ENCODE data around the gene SELENOS. TPM values are rescaled to one million over a fixed set of nuclear protein-coding genes. Genes with fewer than 3 reads are reported as not detected.

Gene SELENOS
- total RNA-seq, 6 experiments from 2014 or later, result 30.4 to 52.5 (median 39.6) TPM

GRCh38 chr15:101266034-101266433 lies 11.3 kb downstream of the SELENOS start:
- Histone ChIP-seq H3K4me3 (no peak overlapping the region), H3K36me3 (peaks cover 0 to 9% (median 4%) of the 10 kb centered on the region in 4 donors), H3K27me3 (no peaks in the 10 kb centered on the region), H3K9me3 (no peaks in the 10 kb centered on the region), H3K27ac (no peak overlapping the region), H3K4me1 (no peaks in the 10 kb centered on the region)
- DNase-seq (no peak), ATAC-seq (no peak)
- intact Hi-C loops (cut with DNase I), result loop anchor here in 1 of 2 donors (10.0 kb wide), 1 partner anchor 341 kb away; no protein-coding TSS in a partner anchor
- 60% methylated on average over 1 of the region's 3 CpGs for WGBS (ENCODE audit: insufficient coverage, low coverage, low lambda C conversion rate, missing lambda C conversion rate)
- TF ChIP-seq, protein P1, sequence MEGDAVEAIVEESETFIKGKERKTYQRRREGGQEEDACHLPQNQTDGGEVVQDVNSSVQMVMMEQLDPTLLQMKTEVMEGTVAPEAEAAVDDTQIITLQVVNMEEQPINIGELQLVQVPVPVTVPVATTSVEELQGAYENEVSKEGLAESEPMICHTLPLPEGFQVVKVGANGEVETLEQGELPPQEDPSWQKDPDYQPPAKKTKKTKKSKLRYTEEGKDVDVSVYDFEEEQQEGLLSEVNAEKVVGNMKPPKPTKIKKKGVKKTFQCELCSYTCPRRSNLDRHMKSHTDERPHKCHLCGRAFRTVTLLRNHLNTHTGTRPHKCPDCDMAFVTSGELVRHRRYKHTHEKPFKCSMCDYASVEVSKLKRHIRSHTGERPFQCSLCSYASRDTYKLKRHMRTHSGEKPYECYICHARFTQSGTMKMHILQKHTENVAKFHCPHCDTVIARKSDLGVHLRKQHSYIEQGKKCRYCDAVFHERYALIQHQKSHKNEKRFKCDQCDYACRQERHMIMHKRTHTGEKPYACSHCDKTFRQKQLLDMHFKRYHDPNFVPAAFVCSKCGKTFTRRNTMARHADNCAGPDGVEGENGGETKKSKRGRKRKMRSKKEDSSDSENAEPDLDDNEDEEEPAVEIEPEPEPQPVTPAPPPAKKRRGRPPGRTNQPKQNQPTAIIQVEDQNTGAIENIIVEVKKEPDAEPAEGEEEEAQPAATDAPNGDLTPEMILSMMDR (IDR thresholded peaks at IDR 0.05), result no peak
- no peak for TF ChIP-seq POLR2A (IDR thresholded peaks at IDR 0.05)

GRCh38 chr15:101264911-101265641 lies 12.2 kb downstream of the SELENOS start:
- WGBS (ENCODE audit: insufficient coverage, low coverage, low lambda C conversion rate, missing lambda C conversion rate), result 64% methylated on average over 13 of the region's 17 CpGs
- intact Hi-C loops (cut with DNase I), result loop anchor here (5.0 to 10.0 kb wide), 2 partner anchors 178 to 340 kb away; no protein-coding TSS in a partner anchor
- Histone ChIP-seq H3K4me3 (no peak overlapping the region), H3K4me1 (no peaks in the 10 kb centered on the region), H3K9me3 (no peaks in the 10 kb centered on the region), H3K36me3 (no peaks in the 10 kb centered on the region), H3K27me3 (no peaks in the 10 kb centered on the region), H3K27ac (no peak overlapping the region)
- ATAC-seq (peak in 3 of 4 donors; percentile 16 to 52 (median 32)), DNase-seq (no peak)
- TF ChIP-seq POLR2A (IDR thresholded peaks at IDR 0.05), result no peak
- TF ChIP-seq, protein P1 (IDR thresholded peaks at IDR 0.05), result no peak

DNA sequence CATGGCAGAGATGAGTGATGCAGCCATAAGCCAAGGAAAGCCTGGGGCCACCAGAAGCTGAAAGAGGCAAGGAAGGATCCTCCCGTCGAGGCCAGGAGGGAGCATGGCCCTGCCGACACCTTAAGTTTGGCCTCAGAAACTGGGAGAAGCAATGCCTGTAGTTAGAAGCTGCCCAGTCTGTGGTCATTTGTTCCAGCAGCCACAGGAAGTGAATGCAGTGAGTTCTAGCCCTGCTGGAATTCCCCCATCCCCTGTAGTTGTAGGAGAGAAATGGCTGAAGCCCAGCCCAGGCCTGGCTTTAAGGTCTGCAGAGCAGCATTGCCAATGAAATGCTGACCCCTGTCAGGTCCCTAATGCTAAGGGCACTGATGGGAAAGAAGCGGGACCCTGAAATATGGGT lies 13.3 kb downstream of the SELENOS start:
- no peak for DNase-seq
- 83% methylated on average over 3 of the region's 4 CpGs for WGBS (ENCODE audit: insufficient coverage, low coverage, low lambda C conversion rate, missing lambda C conversion rate)
- intact Hi-C loops (cut with DNase I), result loop anchor here (5.0 to 10.0 kb wide), 2 partner anchors 177 to 339 kb away; no protein-coding TSS in a partner anchor

GRCh38 chr15:101262551-101262950 lies 14.7 kb downstream of the SELENOS start:
- TF ChIP-seq, protein P1 (IDR thresholded peaks at IDR 0.05), result no peak
- no peak for TF ChIP-seq POLR2A (IDR thresholded peaks at IDR 0.05)

More for the DNA sequence above, 13.3 kb downstream of the SELENOS start:
- H3K4me3 ChIP-seq, result no peak overlapping the region
- H3K36me3 ChIP-seq, result no peaks in the 10 kb centered on the region
- H3K27ac ChIP-seq, result no peak overlapping the region
- peak in 1 of 4 donors; percentile 13 for ATAC-seq
- H3K9me3 ChIP-seq, result no peaks in the 10 kb centered on the region
- H3K27me3 ChIP-seq, result no peaks in the 10 kb centered on the region
- H3K4me1 ChIP-seq, result no peaks in the 10 kb centered on the region
- TF ChIP-seq, protein P1 (IDR thresholded peaks at IDR 0.05), result no peak
- no peak for TF ChIP-seq POLR2A (IDR thresholded peaks at IDR 0.05)

More at GRCh38 chr15:101262551-101262950, 14.7 kb downstream of the SELENOS start:
- intact Hi-C loops (cut with DNase I), result loop anchor here (5.0 to 10.0 kb wide), 2 partner anchors 175 to 338 kb away; no protein-coding TSS in a partner anchor
- DNase-seq, result no peak
- Histone ChIP-seq H3K27me3 (no peaks in the 10 kb centered on the region), H3K9me3 (no peaks in the 10 kb centered on the region), H3K4me1 (no peaks in the 10 kb centered on the region), H3K36me3 (no peaks in the 10 kb centered on the region), H3K4me3 (no peak overlapping the region), H3K27ac (no peak overlapping the region)
- 60% methylated on average over 4 of the region's 4 CpGs for WGBS (ENCODE audit: insufficient coverage, low coverage, low lambda C conversion rate, missing lambda C conversion rate)
- no peak for ATAC-seq
